GM19099 (cell line): ENCODE results near the gene OXTR.

ENCODE experiments used
- POLR2A ChIP-seq: IDR thresholded peaks from 3 replicates; pipeline ENCODE4 v1.6.1; 2011; ENCODE audit warnings: low read depth; ENCODE audit not compliant: insufficient read length; ENCODE audit errors: extremely low read depth

OXTR gene

DNA sequence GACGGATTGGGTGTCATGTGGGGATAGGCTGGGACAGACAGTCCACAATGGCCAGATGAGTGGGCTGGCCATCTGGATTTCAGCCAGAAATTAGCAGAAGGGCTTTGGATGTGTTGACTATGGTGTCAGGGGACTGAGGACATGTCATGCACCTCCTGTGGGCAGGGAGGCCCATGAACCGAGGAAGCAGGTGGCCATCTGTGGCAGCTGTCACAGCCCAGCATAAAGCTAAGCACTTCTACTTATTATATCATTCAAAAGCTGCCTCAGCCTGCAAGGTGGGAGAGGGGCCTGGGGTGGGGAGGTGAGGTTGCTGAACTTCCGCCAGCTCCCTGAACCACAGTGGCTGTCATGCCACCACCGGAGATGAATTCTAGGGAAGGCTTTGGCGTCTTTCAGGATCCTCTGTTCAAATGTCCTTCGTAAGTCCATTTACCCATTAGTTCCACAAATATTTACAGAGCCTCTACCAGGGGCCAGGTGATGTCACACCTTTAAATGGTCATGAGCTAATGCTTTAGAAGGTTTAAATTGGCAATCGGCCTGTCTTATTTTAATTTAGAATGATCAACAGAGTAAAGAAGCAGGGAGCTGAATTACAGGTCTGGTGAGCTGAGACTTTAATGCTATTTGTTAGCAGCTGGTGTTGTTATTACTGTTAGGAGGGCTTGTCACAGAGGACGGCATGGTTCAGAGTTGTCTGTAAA lies 59.5 kb downstream of the OXTR start:
- no peak for TF ChIP-seq POLR2A

DNA sequence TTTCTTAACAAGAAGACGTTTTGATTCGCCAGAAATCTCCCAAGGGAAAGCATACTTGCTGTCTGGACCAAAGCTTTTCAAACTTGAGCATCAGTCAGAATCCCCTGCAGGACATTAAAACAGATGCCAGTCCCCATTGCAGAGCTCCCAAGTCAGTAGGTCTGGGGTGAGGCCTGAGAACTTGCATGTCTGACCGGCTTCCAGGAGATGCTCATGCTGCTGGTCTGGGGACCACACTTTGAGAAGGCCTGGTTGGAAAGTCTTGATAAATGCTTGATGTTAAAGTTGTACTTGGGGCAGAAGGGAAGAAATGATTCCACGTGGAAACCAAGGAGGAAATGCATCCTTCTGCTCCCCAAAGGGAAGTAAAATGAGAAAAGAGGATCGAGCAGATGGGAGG lies 60.1 kb downstream of the OXTR start:
- TF ChIP-seq POLR2A = no peak

DNA sequence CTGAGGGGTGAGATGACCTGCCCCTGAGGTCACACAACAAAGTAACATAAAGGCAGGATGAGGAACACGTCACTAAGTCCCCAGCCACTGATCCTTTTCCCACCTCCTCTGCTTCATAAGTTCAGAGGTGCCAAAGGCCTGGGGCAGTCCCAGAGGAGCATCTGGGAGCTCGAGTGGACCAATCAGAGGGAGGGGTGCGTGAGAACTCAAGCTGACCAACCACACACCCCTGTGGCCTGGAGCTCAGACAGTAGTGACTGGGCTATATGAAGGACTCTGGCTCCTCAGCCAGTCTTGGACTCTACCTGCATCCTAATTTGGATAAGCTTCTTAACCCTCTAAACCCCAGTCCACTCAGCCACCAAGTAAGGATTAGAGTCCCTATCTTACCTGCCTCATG lies 63.8 kb downstream of the OXTR start:
- TF ChIP-seq POLR2A = no peak

GRCh38 chr3:8702560-8702959 lies 66.9 kb downstream of the OXTR start:
- no peak for TF ChIP-seq POLR2A
